ENCODE measurements around the gene DCC. TPM values are rescaled to one million over a fixed set of nuclear protein-coding genes. Genes with fewer than 3 reads are reported as not detected.

Gene DCC
- total and polyA plus RNA-seq, 12 donors, result under 0.01 to 0.89 (median 0.09) TPM; not detected in 8

- no peak for ATAC-seq
- Histone ChIP-seq H3K9me3 (no peaks in the 10 kb centered on the region), H3K36me3 (no peaks in the 10 kb centered on the region), H3K4me1 (no peaks in the 10 kb centered on the region), H3K4me3 (no peak overlapping the region), H3K27me3 (no peaks in the 10 kb centered on the region), H3K27ac (no peak overlapping the region)
- intact Hi-C loops (cut with DNase I), result no loop called here
- WGBS, 2 donors, result 62 to 68% methylated on average over 2 of the region's 2 CpGs
- no peak for TF ChIP-seq CTCF (IDR thresholded peaks at IDR 0.05)
- DNase-seq, result no peak
Observed at GRCh38 chr18:53080687-53081086, 740.7 kb downstream of the DCC start.

- ATAC-seq (no peak), DNase-seq (no peak)
- no peaks in the 10 kb centered on the region for H3K4me1 ChIP-seq
- intact Hi-C loops (cut with DNase I), result no loop called here
- H3K27me3 ChIP-seq, result no peaks in the 10 kb centered on the region
- 62 to 72% methylated on average over 5 of the region's 5 CpGs for WGBS, 2 donors
- no peaks in the 10 kb centered on the region for H3K36me3 ChIP-seq
- no peak overlapping the region for H3K27ac ChIP-seq
- TF ChIP-seq CTCF (IDR thresholded peaks at IDR 0.05), result no peak
- H3K4me3 ChIP-seq, result no peak overlapping the region
- H3K9me3 ChIP-seq, result peaks cover 0 to 8% (median 0%) of the 10 kb centered on the region in 11 donors
Observed at GRCh38 chr18:53093636-53094035, 753.6 kb downstream of the DCC start.

GRCh38 chr18:53101536-53102105 lies 761.6 kb downstream of the DCC start:
- H3K27me3 ChIP-seq, result no peaks in the 10 kb centered on the region
- ATAC-seq, result no peak
- H3K4me1 ChIP-seq, result no peaks in the 10 kb centered on the region
- H3K27ac ChIP-seq, result no peak overlapping the region
- H3K4me3 ChIP-seq, result no peak overlapping the region
- intact Hi-C loops (cut with DNase I), result no loop called here
- no peaks in the 10 kb centered on the region for H3K36me3 ChIP-seq
- no peak for TF ChIP-seq CTCF (IDR thresholded peaks at IDR 0.05)
- no peak for DNase-seq
- 65% methylated on average over 5 of the region's 5 CpGs for WGBS, 2 donors
- H3K9me3 ChIP-seq, result peaks cover 0 to 5% (median 0%) of the 10 kb centered on the region in 11 donors

GRCh38 chr18:53114441-53114840 lies 774.4 kb downstream of the DCC start:
- intact Hi-C loops (cut with DNase I), result no loop called here
- Histone ChIP-seq H3K9me3 (peaks cover 0 to 10% (median 0%) of the 10 kb centered on the region in 11 donors), H3K27me3 (no peaks in the 10 kb centered on the region), H3K27ac (no peak overlapping the region), H3K4me3 (no peak overlapping the region), H3K36me3 (no peaks in the 10 kb centered on the region), H3K4me1 (no peaks in the 10 kb centered on the region)
- WGBS, 2 donors, result 54 to 57% methylated on average over 3 of the region's 3 CpGs
- no peak for TF ChIP-seq CTCF (IDR thresholded peaks at IDR 0.05)
- no peak for ATAC-seq
- DNase-seq, result no peak
